Stomach (tissue), 9 donors: ENCODE measurements around the gene TMCC1. TPM values are rescaled to one million over a fixed set of nuclear protein-coding genes. Genes with fewer than 3 reads are reported as not detected.

Experiments used
- DNase-seq, 2 donors: peaks; one replicate each; pipeline versions ENCODE4 v3.0.0 to v3.0.0-alpha.2; 2013 to 2019
- H3K27ac ChIP-seq, 5 donors: fragments of 200-600 bp in 4 of 5; sonication (generic) in 4 of 5; one replicate each; pipeline ENCODE4 v1.5.1; 2013 to 2019; ENCODE audit warnings: mild to moderate bottlenecking in 1 of 5, moderate library complexity in 1 of 5
- H3K27me3 ChIP-seq, 3 donors: fragments of 200-600 bp; sonication (generic); one replicate each; pipeline ENCODE4 v1.5.1; 2017 to 2019; ENCODE audit warnings: mixed run types in 1 of 3
- H3K36me3 ChIP-seq, 4 donors: fragments of 200-600 bp; sonication (generic); 1 replicate in 3 of 4; 2 replicates in 1 of 4; pipeline ENCODE4 v1.5.1; 2016 to 2019
- H3K4me1 ChIP-seq, 4 donors: fragments of 200-600 bp; sonication (generic); one replicate each; pipeline ENCODE4 v1.5.1; 2016 to 2019
- H3K4me3 ChIP-seq, 4 donors: fragments of 200-600 bp; sonication (generic) in 3 of 4; one replicate each; pipeline ENCODE4 v1.5.1; 2016 to 2019; ENCODE audit warnings: mild to moderate bottlenecking in 1 of 4
- H3K9me3 ChIP-seq, 4 donors: fragments of 200-600 bp; sonication (generic); one replicate each; pipeline ENCODE4 v1.5.1; 2016 to 2019
- EP300 ChIP-seq: sonication (generic); formaldehyde crosslinking; IDR thresholded peaks from one replicate; pipeline ENCODE4 v1.6.1; 2017; ENCODE audit warnings: antibody characterized with exemption
- POLR2A ChIP-seq, 4 donors: fragments of 450-650 bp; IDR thresholded peaks; one replicate each; pipeline ENCODE4 v1.6.1; 2016; ENCODE audit warnings: antibody characterized with exemption in 4 of 4, control low read depth in 2 of 4, mild to moderate bottlenecking in 1 of 4, moderate library complexity in 1 of 4
- POLR2AphosphoS5 ChIP-seq, 3 donors: sonication (generic); formaldehyde crosslinking; IDR thresholded peaks; one replicate each; pipeline ENCODE4 v1.6.1; 2016; ENCODE audit warnings: antibody characterized with exemption in 3 of 3
- WGBS, 5 donors: extraction: QIAGEN DNeasy Blood & Tissue Kit in 3 of 5; methylation state at CpG; one replicate each; pipeline versions ENCODE4 v1.1.5 to v1.1.7; 2013 to 2018; 5-methylcytosine and 5-hydroxymethylcytosine counted together
- intact Hi-C: fragments of 100-400 bp; cut with DNase I; formaldehyde crosslinking; loops from one replicate; pipeline ENCODE4 v1.15.1; 2023; ENCODE audit warnings: low total_unique reads
- polyA plus RNA-seq, 3 donors: library from polyadenylated mRNA; stranded (reverse); fragments of 200-250 nt; gene quantifications; one replicate each; pipeline ENCODE4 v1.2.3, GENCODE V29; 2013
- total RNA-seq, 5 donors: library from RNA; depleted of rRNA; stranded (reverse); fragments of >200 nt; gene quantifications; one replicate each; pipeline versions ENCODE4 v1.1.0 to v1.2.3, GENCODE V29; 2014 to 2016
- TF ChIP-seq, protein P1 (sequence below), 7 experiments: fragments of 450-650 bp in 4 of 7; fragments of 200-600 bp in 3 of 7; sonication (generic) in 3 of 7; IDR thresholded peaks; one replicate each; pipeline ENCODE4 v1.5.1; 2016 to 2019; ENCODE audit warnings: antibody characterized with exemption in 7 of 7, control low read depth in 2 of 7, mild to moderate bottlenecking in 1 of 7
- donor health status: healthy with polysubstance abuse.
- donor health status: Bipolar disorder and iron deficiency.
- donor health status: healthy.

TMCC1 gene
- total and polyA plus RNA-seq, 8 donors, result 5.0 to 26.6 (median 9.3) TPM

- TF ChIP-seq EP300 (no peak), POLR2AphosphoS5 (IDR thresholded peaks at IDR 0.05) (no peak), POLR2A (IDR thresholded peaks at IDR 0.05) (no peak)
- TF ChIP-seq, protein P1, sequence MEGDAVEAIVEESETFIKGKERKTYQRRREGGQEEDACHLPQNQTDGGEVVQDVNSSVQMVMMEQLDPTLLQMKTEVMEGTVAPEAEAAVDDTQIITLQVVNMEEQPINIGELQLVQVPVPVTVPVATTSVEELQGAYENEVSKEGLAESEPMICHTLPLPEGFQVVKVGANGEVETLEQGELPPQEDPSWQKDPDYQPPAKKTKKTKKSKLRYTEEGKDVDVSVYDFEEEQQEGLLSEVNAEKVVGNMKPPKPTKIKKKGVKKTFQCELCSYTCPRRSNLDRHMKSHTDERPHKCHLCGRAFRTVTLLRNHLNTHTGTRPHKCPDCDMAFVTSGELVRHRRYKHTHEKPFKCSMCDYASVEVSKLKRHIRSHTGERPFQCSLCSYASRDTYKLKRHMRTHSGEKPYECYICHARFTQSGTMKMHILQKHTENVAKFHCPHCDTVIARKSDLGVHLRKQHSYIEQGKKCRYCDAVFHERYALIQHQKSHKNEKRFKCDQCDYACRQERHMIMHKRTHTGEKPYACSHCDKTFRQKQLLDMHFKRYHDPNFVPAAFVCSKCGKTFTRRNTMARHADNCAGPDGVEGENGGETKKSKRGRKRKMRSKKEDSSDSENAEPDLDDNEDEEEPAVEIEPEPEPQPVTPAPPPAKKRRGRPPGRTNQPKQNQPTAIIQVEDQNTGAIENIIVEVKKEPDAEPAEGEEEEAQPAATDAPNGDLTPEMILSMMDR (IDR thresholded peaks at IDR 0.05), result no peak
- peaks cover 0 to 31% (median 17%) of the 10 kb centered on the region in 4 donors for H3K9me3 ChIP-seq
- H3K4me1 ChIP-seq, result peaks cover 0 to 19% (median 6%) of the 10 kb centered on the region in 4 donors
- H3K27ac ChIP-seq, result no peak overlapping the region
- H3K4me3 ChIP-seq, result no peak overlapping the region
- WGBS, 5 donors, result 81 to 86% (median 84%) methylated on average over 3 to 4 of the region's 4 CpGs
- no peaks in the 10 kb centered on the region for H3K36me3 ChIP-seq
- intact Hi-C loops, result no loop called here
- no peak for DNase-seq
- no peaks in the 10 kb centered on the region for H3K27me3 ChIP-seq
These were observed 40.0 kb upstream of the TMCC1 start for GRCh38 chr3:129933471-129933870.

GRCh38 chr3:129929383-129929782 lies 35.9 kb upstream of the TMCC1 start:
- WGBS, 5 donors, result 76 to 88% (median 83%) methylated on average over 1 of the region's 1 CpG
- peaks cover 0 to 31% (median 19%) of the 10 kb centered on the region in 4 donors for H3K9me3 ChIP-seq
- peaks cover 0 to 9% (median 0%) of the 10 kb centered on the region in 3 donors for H3K27me3 ChIP-seq
- H3K4me1 ChIP-seq, result peaks cover 0 to 4% (median 2%) of the 10 kb centered on the region in 4 donors
- intact Hi-C loops, result loop anchor here (10.0 kb wide), 1 partner anchor 445 kb away; no protein-coding TSS in a partner anchor
- no peak overlapping the region for H3K27ac ChIP-seq
- H3K36me3 ChIP-seq, result no peaks in the 10 kb centered on the region
- no peak for DNase-seq
- no peak overlapping the region for H3K4me3 ChIP-seq
- TF ChIP-seq POLR2AphosphoS5 (IDR thresholded peaks at IDR 0.05) (no peak), POLR2A (IDR thresholded peaks at IDR 0.05) (no peak), EP300 (no peak)
- TF ChIP-seq, protein P1 (IDR thresholded peaks at IDR 0.05), result no peak

- peaks cover 0 to 38% (median 22%) of the 10 kb centered on the region in 4 donors for H3K9me3 ChIP-seq
- DNase-seq, result no peak
- 48 to 63% (median 59%) methylated on average over 5 of the region's 5 CpGs for WGBS, 5 donors
- H3K27ac ChIP-seq, result no peak overlapping the region
- no peaks in the 10 kb centered on the region for H3K4me1 ChIP-seq
- no peaks in the 10 kb centered on the region for H3K36me3 ChIP-seq
- peaks cover 0 to 9% (median 0%) of the 10 kb centered on the region in 3 donors for H3K27me3 ChIP-seq
- intact Hi-C loops, result loop anchor here (10.0 kb wide), 1 partner anchor 442 kb away; no protein-coding TSS in a partner anchor
- no peak overlapping the region for H3K4me3 ChIP-seq
- TF ChIP-seq POLR2AphosphoS5 (IDR thresholded peaks at IDR 0.05), result no peak
- TF ChIP-seq, protein P1 (IDR thresholded peaks at IDR 0.05), result no peak
- no peak for TF ChIP-seq EP300
These were observed 33.6 kb upstream of the TMCC1 start for GRCh38 chr3:129927072-129927471.

- no peak for DNase-seq
These were observed 26.3 kb upstream of the TMCC1 start for GRCh38 chr3:129919806-129920205.

More at GRCh38 chr3:129919806-129920205, 26.3 kb upstream of the TMCC1 start:
- Histone ChIP-seq H3K27ac (no peak overlapping the region), H3K4me3 (no peak overlapping the region), H3K36me3 (no peaks in the 10 kb centered on the region), H3K9me3 (peaks cover 26 to 50% (median 40%) of the 10 kb centered on the region in 4 donors), H3K27me3 (no peaks in the 10 kb centered on the region), H3K4me1 (no peaks in the 10 kb centered on the region)
- intact Hi-C loops, result loop anchor here (10.0 kb wide), 1 partner anchor 435 kb away; no protein-coding TSS in a partner anchor
- TF ChIP-seq POLR2A (IDR thresholded peaks at IDR 0.05), result no peak
- TF ChIP-seq, protein P1 (IDR thresholded peaks at IDR 0.05), result no peak
- TF ChIP-seq POLR2AphosphoS5 (IDR thresholded peaks at IDR 0.05), result no peak
- no peak for TF ChIP-seq EP300
- WGBS, 5 donors, result 89 to 100% (median 96%) methylated on average over 1 of the region's 1 CpG
